Type B pancreatic cell (in vitro differentiated cells): ENCODE measurements around the gene ARHGAP42. TPM values are rescaled to one million over a fixed set of nuclear protein-coding genes. Genes with fewer than 3 reads are reported as not detected.

Experiments used
- DNase-seq: peaks from one replicate; pipeline ENCODE4 v3.0.0; 2021; ENCODE audit warnings: mixed read lengths; ENCODE audit not compliant: unreplicated experiment; ENCODE audit errors: extremely low spot score
- H3K27ac Mint-ChIP-seq: 2 replicates; pipeline ENCODE4 v1.8.0; 2021; ENCODE audit warnings: mild to moderate bottlenecking, mixed read lengths
- H3K27me3 Mint-ChIP-seq: 2 replicates; pipeline ENCODE4 v1.8.0; 2021; ENCODE audit warnings: mixed read lengths
- H3K36me3 Mint-ChIP-seq: 2 replicates; pipeline ENCODE4 v1.8.0; 2021; ENCODE audit warnings: mixed read lengths
- H3K4me1 Mint-ChIP-seq: one replicate; pipeline ENCODE4 v1.8.0; 2021; ENCODE audit warnings: mixed read lengths; ENCODE audit not compliant: unreplicated experiment
- H3K4me3 Mint-ChIP-seq: 2 replicates; pipeline ENCODE4 v1.8.0; 2021; ENCODE audit warnings: mild to moderate bottlenecking, mixed read lengths
- H3K9me3 Mint-ChIP-seq: 2 replicates; pipeline ENCODE4 v1.8.0; 2021; ENCODE audit warnings: mixed read lengths
- total RNA-seq: library from RNA; stranded (reverse); gene quantifications from 2 replicates; pipeline ENCODE4 v1.2.1, GENCODE V29; 2021; ENCODE audit warnings: low replicate concordance
- TF ChIP-seq, protein P1 (sequence below): fragments of 200-600 bp; sonication (generic); conservative IDR thresholded peaks from 2 replicates; pipeline ENCODE4 v1.5.0; 2021; ENCODE audit warnings: antibody characterized with exemption, mild to moderate bottlenecking

The ARHGAP42 gene
- total RNA-seq, 1 donor from 2014 or later = 22.6 TPM

DNA sequence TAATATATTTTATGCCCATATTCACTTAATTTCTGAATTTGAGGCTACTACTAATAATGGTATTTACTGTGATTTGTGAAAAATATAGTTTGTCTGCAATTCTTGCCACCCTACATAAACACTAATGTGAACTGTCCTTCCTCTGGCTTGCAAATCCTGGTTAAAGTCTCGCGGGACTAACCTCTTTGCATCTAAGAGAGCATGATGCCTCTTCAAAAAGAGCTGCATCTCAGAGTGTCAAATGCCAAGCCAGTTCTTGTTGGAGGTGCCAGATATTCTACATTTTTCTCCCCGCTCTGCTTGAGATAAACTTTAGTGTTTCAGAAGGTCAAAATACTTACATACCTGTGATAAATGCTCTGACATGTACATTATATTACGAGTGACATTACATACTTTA lies 2.1 kb downstream of the ARHGAP42 start:
- peaks cover 2% of the 10 kb centered on the region for H3K27me3 Mint-ChIP-seq
- H3K36me3 Mint-ChIP-seq = peaks cover 3% of the 10 kb centered on the region
- H3K4me1 Mint-ChIP-seq = peaks cover 34% of the 10 kb centered on the region
- TF ChIP-seq, protein P1, sequence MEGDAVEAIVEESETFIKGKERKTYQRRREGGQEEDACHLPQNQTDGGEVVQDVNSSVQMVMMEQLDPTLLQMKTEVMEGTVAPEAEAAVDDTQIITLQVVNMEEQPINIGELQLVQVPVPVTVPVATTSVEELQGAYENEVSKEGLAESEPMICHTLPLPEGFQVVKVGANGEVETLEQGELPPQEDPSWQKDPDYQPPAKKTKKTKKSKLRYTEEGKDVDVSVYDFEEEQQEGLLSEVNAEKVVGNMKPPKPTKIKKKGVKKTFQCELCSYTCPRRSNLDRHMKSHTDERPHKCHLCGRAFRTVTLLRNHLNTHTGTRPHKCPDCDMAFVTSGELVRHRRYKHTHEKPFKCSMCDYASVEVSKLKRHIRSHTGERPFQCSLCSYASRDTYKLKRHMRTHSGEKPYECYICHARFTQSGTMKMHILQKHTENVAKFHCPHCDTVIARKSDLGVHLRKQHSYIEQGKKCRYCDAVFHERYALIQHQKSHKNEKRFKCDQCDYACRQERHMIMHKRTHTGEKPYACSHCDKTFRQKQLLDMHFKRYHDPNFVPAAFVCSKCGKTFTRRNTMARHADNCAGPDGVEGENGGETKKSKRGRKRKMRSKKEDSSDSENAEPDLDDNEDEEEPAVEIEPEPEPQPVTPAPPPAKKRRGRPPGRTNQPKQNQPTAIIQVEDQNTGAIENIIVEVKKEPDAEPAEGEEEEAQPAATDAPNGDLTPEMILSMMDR = no peak
- H3K9me3 Mint-ChIP-seq = no peaks in the 10 kb centered on the region
- DNase-seq = no peak
- H3K4me3 Mint-ChIP-seq = peak overlapping the region; percentile 98
- H3K27ac Mint-ChIP-seq = peak overlapping the region; percentile 15

DNA sequence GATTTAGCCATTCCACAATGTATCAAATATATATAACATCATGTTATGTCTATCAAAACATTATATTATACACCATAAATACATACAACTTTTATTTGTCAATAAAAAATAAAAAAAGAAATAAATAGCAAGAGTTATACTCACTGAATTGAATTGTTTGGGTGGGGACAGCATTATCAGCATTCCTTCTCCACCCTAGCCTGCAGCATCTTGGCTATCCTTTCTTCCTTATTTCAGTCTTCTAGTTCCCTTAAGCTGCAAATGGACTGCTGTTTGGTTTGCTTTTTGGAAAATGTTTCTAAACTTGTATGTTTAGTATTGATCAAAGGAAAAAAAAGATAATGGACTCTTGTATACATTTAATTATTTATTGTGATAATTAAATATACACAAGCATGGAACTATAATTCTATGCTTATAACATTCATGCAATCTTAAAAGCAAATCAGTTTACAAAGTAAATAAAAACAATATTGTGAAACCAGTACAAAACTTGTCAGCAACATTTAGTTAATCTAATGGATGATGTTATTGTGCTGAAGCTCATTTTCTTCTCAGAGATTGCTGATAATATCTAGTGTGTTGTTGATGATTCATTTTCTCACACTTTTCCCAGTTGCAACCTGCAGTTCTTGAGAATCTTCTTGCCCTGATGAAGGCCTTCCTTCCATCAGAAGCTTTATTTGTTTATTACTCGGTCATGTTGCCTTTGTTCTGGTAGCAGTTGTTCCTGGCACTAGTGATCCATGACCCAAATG lies 5.0 kb downstream of the ARHGAP42 start:
- Mint-ChIP-seq H3K4me1 (peaks cover 14% of the 10 kb centered on the region), H3K36me3 (peaks cover 11% of the 10 kb centered on the region), H3K4me3 (no peak overlapping the region), H3K27ac (peak overlapping the region; percentile 87), H3K9me3 (no peaks in the 10 kb centered on the region), H3K27me3 (no peaks in the 10 kb centered on the region)
- TF ChIP-seq, protein P1 = no peak
- DNase-seq = no peak

DNA sequence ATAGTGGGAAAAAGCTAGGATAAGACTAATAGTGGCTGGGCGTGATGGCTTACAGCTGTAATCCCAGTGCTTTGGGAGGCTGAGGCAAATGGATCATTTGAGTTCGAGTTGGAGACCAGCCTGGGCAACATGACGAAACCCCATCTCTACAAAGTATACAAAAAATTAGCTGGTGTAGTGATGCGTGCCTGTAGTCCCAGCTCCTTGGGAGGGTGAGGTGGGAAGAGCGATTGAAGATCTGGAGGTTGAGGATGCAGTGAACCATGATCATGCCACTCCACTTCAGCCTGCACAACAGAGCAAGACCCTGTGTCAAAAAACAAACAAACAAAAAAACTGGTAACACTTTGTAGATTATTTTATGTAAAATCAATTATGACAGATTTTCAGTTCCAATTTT lies 8.8 kb downstream of the ARHGAP42 start:
- Mint-ChIP-seq H3K27me3 (no peaks in the 10 kb centered on the region), H3K9me3 (peaks cover 7% of the 10 kb centered on the region), H3K36me3 (peaks cover 28% of the 10 kb centered on the region), H3K27ac (no peak overlapping the region), H3K4me3 (no peak overlapping the region), H3K4me1 (peaks cover 8% of the 10 kb centered on the region)
- DNase-seq = no peak
- TF ChIP-seq, protein P1 = no peak

DNA sequence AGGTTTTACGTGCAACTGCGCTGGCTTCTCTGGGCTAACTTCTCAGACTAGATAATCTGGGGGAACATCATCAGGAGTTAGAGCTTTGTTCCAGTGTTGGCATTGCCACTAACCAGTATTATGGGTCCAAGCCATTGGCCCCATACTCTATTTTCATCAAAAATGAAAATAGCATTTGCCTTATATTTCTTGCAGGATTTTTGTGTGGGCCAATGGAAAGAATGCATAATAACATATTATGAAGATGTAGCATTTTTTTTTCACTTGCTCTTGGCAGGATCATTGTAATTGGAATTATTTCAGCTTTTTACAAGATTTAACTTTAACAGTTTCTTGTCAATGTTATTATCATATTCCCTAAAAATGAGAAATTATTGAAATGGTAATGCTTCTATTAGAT lies 16.1 kb downstream of the ARHGAP42 start:
- Mint-ChIP-seq H3K36me3 (peaks cover 23% of the 10 kb centered on the region), H3K4me3 (no peak overlapping the region), H3K27me3 (no peaks in the 10 kb centered on the region), H3K9me3 (peaks cover 4% of the 10 kb centered on the region), H3K4me1 (no peaks in the 10 kb centered on the region), H3K27ac (no peak overlapping the region)
- TF ChIP-seq, protein P1 = no peak
- DNase-seq = no peak

DNA sequence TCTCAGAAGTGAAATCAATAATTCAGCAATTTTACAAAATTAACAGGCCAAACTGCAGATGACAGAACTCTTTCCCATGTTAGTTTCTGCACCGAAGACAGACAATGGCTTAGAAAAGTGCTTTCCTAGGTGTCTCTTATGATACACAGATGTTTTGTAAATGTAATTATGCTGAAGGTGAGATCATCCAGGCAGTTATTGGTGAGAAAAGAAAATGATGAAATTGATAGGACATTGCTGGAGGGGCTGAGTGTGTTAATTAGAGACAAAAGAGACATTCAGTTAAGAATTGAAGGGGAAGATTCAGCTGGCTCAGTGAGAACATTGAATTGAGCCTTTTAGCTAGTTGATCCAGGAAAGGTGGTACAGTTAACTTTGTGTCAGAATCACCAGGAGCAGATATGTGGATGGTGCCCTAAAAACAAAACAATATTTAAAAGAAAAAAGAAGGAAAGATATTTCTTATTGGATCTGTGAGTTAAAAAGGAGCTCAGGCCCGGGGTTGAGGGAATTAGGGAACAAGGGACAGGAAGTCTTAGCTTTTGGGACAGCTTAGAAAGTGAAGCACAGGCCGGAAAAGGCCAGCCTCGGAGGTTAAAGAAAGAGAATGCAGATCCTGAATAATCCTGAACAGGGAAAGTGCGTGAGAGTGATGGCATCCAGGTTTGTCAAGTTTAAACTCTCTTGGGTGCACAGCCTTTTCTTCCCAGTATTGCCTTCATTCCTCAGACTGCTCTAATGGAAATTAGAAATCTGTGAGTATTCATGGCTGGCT lies 16.9 kb downstream of the ARHGAP42 start:
- Mint-ChIP-seq H3K4me3 (no peak overlapping the region), H3K27ac (no peak overlapping the region)
- DNase-seq = no peak

More for the DNA sequence above, 16.9 kb downstream of the ARHGAP42 start:
- H3K4me1 Mint-ChIP-seq = peaks cover under 1% of the 10 kb centered on the region
- peaks cover 4% of the 10 kb centered on the region for H3K9me3 Mint-ChIP-seq
- TF ChIP-seq, protein P1 = no peak
- no peaks in the 10 kb centered on the region for H3K27me3 Mint-ChIP-seq
- H3K36me3 Mint-ChIP-seq = peaks cover 21% of the 10 kb centered on the region
